Natural killer cell (primary cell): ENCODE results near the gene ZNF629. TPM values are rescaled to one million over a fixed set of nuclear protein-coding genes. Genes with fewer than 3 reads are reported as not detected.
A peak's percentile ranks its signal among the peaks of the same experiment; 100 is the strongest.

Experiments used
- ATAC-seq, 3 donors: fragments of 150-1000 bp in 2 of 3; fragments of 200-7000 bp in 1 of 3; cut with Tn5 transposase; 1 replicate in 1 of 3; 2 replicates in 2 of 3; pipeline ENCODE4 v1.10.0; 2021; ENCODE audit warnings: mild to moderate bottlenecking in 2 of 3, moderate library complexity in 2 of 3
- DNase-seq, 2 donors: peaks; one replicate each; pipeline versions ENCODE4 v3.0.0 to v3.0.0-alpha.2; 2013 to 2021; ENCODE audit warnings: mixed read lengths in 1 of 2
- H3K27ac ChIP-seq: one replicate; pipeline ENCODE4 v1.5.1; 2013; ENCODE audit warnings: mild to moderate bottlenecking, low read length
- H3K27me3 ChIP-seq: one replicate; pipeline ENCODE4 v1.6.1; 2013; ENCODE audit warnings: low read length; ENCODE audit not compliant: control insufficient read depth, insufficient read depth
- H3K36me3 ChIP-seq: one replicate; pipeline ENCODE4 v1.6.1; 2013; ENCODE audit warnings: low read length; ENCODE audit not compliant: control insufficient read depth, insufficient read depth
- H3K4me1 ChIP-seq: one replicate; pipeline ENCODE4 v1.6.1; 2013; ENCODE audit warnings: low read length; ENCODE audit not compliant: control insufficient read depth, insufficient read depth
- H3K4me3 ChIP-seq: one replicate; pipeline ENCODE4 v1.5.1; 2013; ENCODE audit warnings: low read length
- H3K9me3 ChIP-seq: one replicate; pipeline ENCODE4 v1.6.1; 2013; ENCODE audit warnings: low read length; ENCODE audit not compliant: control insufficient read depth, insufficient read depth
- H3K27ac Mint-ChIP-seq, 2 donors: one replicate each; pipeline ENCODE4 v1.8.0; 2022; ENCODE audit warnings: mild to moderate bottlenecking in 2 of 2, mixed read lengths in 2 of 2, moderate library complexity in 1 of 2
- H3K27me3 Mint-ChIP-seq, 2 donors: one replicate each; pipeline ENCODE4 v1.8.0; 2022; ENCODE audit warnings: low read depth in 2 of 2, mixed read lengths in 2 of 2
- H3K36me3 Mint-ChIP-seq: one replicate; pipeline ENCODE4 v1.8.0; 2022; ENCODE audit warnings: mixed read lengths
- H3K4me1 Mint-ChIP-seq, 2 donors: one replicate each; pipeline ENCODE4 v1.8.0; 2022; ENCODE audit warnings: mixed read lengths in 2 of 2
- H3K4me3 Mint-ChIP-seq: one replicate; pipeline ENCODE4 v1.8.0; 2022; ENCODE audit warnings: mild to moderate bottlenecking, moderate library complexity, mixed read lengths
- H3K9me3 Mint-ChIP-seq, 2 donors: one replicate each; pipeline ENCODE4 v1.8.0; 2022; ENCODE audit warnings: mixed read lengths in 2 of 2
- whole genome bisulfite sequencing: methylation state at CpG from one replicate; pipeline ENCODE4 v1.1.7; 2013; ENCODE audit warnings: missing lambda C conversion rate; ENCODE audit not compliant: insufficient coverage; 5-methylcytosine and 5-hydroxymethylcytosine counted together
- intact Hi-C: fragments of 100-400 bp; cut with micrococcal nuclease; formaldehyde crosslinking; loops from one replicate; pipeline ENCODE4 v1.14.2; 2022
- total RNA-seq, 4 donors: library from RNA; stranded (reverse); fragments of 120-200 nt in 1 of 4; gene quantifications; one replicate each; pipeline versions ENCODE4 v1.2.3 to v1.2.4, GENCODE V29; 2013 to 2022
- TF ChIP-seq, protein P1 (sequence below): fragments of 200-600 bp; IDR thresholded peaks from one replicate; pipeline ENCODE4 v1.8.0; 2022; ENCODE audit warnings: antibody characterized with exemption

The ZNF629 gene
- total RNA-seq, 3 donors from 2014 or later (not counting 1 experiment from before 2014, with no cell fraction given), result 0.96 to 1.9 (median 1.8) TPM

DNA sequence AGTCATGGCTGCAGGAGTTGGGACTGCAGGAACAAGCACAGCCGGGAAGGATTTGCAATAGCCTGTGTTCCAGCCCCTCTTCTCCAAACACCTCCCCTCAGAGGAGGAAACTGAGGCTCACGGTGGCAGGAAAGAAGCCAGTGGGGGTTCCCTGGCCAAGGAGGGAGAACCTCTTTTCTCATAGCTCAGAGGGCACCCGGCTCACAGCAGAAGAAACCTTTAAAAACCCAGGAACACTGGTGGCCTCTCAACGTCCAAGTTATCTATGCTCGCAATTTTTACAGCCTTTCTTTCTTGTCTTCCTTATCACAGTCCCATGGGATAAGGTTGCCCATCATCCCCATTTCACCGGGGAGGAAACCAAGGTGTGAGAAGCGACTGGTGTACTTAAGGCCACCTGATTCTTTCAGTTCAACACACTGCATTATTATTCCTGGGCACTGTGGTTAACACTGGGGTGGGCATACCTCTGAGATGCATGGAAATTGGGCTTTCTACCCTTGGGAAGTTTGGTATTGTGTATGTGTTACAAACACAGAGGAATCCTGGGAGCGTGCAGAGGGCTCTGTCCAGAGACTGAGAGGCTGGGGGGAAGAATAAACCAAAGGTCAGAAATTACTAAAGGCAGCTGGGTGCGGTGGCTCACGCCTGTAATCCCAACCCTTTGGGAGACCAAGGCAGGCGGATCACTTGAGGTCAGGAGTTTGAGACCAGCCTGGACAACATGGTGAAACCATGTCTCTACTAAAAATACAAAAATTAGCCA, 791 bp upstream of the ZNF629 start:
- Histone ChIP-seq H3K36me3 (no peaks in the 10 kb centered on the region), H3K27ac (no peak overlapping the region), H3K4me3 (peak overlapping the region; percentile 67), H3K9me3 (no peaks in the 10 kb centered on the region), H3K4me1 (peaks cover 22% of the 10 kb centered on the region), H3K27me3 (peaks cover 11% of the 10 kb centered on the region)
- Mint-ChIP-seq H3K27ac (no peak overlapping the region), H3K27me3 (peaks cover 8 to 13% of the 10 kb centered on the region in 2 donors), H3K9me3 (no peaks in the 10 kb centered on the region), H3K4me1 (peaks cover 5 to 18% of the 10 kb centered on the region in 2 donors), H3K4me3 (peak overlapping the region; percentile 88), H3K36me3 (no peaks in the 10 kb centered on the region)
- TF ChIP-seq, protein P1, sequence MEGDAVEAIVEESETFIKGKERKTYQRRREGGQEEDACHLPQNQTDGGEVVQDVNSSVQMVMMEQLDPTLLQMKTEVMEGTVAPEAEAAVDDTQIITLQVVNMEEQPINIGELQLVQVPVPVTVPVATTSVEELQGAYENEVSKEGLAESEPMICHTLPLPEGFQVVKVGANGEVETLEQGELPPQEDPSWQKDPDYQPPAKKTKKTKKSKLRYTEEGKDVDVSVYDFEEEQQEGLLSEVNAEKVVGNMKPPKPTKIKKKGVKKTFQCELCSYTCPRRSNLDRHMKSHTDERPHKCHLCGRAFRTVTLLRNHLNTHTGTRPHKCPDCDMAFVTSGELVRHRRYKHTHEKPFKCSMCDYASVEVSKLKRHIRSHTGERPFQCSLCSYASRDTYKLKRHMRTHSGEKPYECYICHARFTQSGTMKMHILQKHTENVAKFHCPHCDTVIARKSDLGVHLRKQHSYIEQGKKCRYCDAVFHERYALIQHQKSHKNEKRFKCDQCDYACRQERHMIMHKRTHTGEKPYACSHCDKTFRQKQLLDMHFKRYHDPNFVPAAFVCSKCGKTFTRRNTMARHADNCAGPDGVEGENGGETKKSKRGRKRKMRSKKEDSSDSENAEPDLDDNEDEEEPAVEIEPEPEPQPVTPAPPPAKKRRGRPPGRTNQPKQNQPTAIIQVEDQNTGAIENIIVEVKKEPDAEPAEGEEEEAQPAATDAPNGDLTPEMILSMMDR, result no peak
- ATAC-seq, result no peak
- intact Hi-C loops, result no loop called here
- 63% methylated on average over 11 of the region's 11 CpGs for WGBS
- no peak for DNase-seq

DNA sequence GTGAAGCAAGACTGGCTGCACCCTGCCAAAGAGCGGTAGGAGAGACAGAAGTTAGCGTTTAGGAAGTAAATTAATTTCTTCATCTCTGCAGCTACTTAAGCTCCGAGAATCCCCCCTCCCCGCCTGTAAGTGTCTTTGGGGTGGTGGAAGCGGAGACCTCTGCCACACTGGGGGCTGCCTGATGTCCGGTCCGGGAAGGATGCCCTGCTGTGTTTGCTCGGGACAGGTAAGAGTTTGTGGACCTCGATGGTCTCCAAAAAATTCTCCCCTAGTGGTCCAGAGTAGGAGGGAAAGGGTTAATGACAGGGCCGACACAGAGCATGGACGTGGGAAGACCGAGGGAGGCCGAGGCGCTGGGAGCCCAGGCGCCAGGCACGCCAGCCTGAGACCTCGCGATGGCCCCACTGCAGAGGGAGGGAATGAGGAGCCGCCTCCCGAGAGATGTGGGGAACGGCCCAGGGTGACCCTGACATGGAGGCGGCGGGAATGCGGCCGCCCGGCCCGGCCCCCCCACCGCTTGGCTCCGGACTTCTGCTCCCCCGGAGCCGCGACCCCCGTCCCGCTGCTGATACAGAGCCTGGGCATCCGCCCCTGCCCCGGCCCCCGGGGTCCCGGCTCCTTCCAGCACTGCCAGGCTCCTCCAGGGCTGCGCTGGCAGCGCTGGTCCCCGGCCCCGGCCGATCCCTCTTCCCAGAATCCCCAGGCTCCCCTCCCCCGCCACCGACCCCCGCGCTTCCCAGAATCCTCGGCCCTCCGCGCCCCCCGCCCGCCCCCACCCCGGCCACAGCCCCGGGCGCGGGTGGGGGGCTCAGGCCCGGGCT, 680 bp downstream of the ZNF629 start:
- Histone ChIP-seq H3K4me1 (peaks cover 22% of the 10 kb centered on the region), H3K36me3 (no peaks in the 10 kb centered on the region), H3K9me3 (no peaks in the 10 kb centered on the region), H3K4me3 (peak overlapping the region; percentile 67), H3K27ac (no peak overlapping the region), H3K27me3 (peaks cover 11% of the 10 kb centered on the region)
- no peaks in the 10 kb centered on the region for H3K9me3 Mint-ChIP-seq
- H3K4me1 Mint-ChIP-seq, result peaks cover 5 to 18% of the 10 kb centered on the region in 2 donors
- no peak for DNase-seq
- TF ChIP-seq, protein P1, result no peak
- peak; percentile 44 to 64 (median 50) for ATAC-seq
- peaks cover 8 to 13% of the 10 kb centered on the region in 2 donors for H3K27me3 Mint-ChIP-seq
- intact Hi-C loops, result no loop called here
- WGBS, result 9% methylated on average over 47 of the region's 57 CpGs
- peak overlapping the region; percentile 69 for H3K4me3 Mint-ChIP-seq
- peak overlapping the region in 1 of 2 donors; percentile 16 for H3K27ac Mint-ChIP-seq
- no peaks in the 10 kb centered on the region for H3K36me3 Mint-ChIP-seq

DNA sequence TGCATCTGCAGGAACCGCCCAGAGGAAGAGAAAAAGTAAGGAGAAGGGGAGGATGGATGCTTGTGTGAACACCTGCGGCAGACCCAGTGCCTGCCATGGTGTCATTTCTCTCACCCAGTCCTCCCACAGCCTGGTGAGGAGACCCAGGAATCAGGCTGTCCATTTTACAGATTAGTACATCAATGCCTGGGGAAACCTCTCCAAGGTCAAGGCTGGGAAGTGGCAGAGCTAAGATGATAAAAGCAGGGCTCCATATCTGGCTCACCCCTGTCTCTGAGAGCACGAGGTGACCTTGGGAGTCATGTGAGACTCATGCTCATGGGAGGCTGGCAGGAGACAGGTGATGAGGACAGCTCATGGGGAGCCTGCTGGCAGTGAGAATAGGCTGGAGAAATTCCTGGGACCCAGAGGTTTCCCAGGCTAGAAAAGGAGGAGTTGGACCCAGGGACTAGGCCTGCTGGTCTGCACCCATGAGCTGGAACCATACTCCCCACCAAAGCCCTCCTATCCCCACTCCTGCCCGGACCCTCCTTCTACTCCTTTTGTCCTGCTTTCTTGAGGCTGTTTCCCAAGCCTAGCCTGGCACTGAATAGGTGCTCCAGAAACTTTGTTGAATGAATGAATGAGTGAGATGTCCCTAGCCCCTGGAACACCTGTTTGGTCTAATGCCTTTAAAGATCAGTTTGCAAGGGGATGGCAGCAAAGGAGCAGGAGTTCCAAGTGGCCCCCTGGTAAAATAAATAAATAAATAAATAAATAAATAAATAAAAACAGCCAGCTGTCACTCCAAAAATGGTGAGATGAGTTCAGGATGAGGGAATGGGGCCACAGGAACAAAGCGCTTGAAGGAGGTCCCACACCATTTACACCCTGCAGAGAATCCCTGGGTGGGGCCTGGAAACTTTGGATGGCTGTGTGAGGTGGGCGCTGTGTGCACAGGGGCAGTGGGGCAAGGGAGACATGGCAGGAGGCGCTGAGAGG, 1.6 kb downstream of the ZNF629 start:
- intact Hi-C loops, result no loop called here
- Mint-ChIP-seq H3K4me3 (peak overlapping the region; percentile 69), H3K36me3 (no peaks in the 10 kb centered on the region), H3K27ac (peak overlapping the region in 1 of 2 donors; percentile 16), H3K9me3 (no peaks in the 10 kb centered on the region), H3K4me1 (peaks cover 5 to 18% of the 10 kb centered on the region in 2 donors), H3K27me3 (peaks cover 8 to 13% of the 10 kb centered on the region in 2 donors)
- Histone ChIP-seq H3K36me3 (no peaks in the 10 kb centered on the region), H3K27ac (no peak overlapping the region), H3K4me3 (no peak overlapping the region), H3K4me1 (peaks cover 22% of the 10 kb centered on the region), H3K9me3 (no peaks in the 10 kb centered on the region), H3K27me3 (peaks cover 11% of the 10 kb centered on the region)
- TF ChIP-seq, protein P1, result no peak
- DNase-seq (no peak), ATAC-seq (no peak)
- 82% methylated on average over 5 of the region's 7 CpGs for WGBS
